Cardiac septum (tissue), 1 donor: ENCODE results near the gene AP1S1. TPM values are rescaled to one million over a fixed set of nuclear protein-coding genes. Genes with fewer than 3 reads are reported as not detected.
"Not testable (repeated sequence)": the region's sequence is repeated elsewhere in the genome, so short reads cannot be mapped to it uniquely, and the experiment has no call there.

Experiments
- DNase-seq: peaks from one replicate; pipeline ENCODE4 v3.0.0-alpha.2; 2020; ENCODE audit warnings: low spot score
- intact Hi-C: fragments of 100-400 bp; cut with DNase I; formaldehyde crosslinking; loops from one replicate; pipeline ENCODE4 v1.14.0; 2022
- total RNA-seq: library from RNA; stranded (reverse); fragmentation: NEBNext Ultra II Directional; extraction: Animal tissue kit (Norgen Biotek cat#: 25700); gene quantifications from one replicate; pipeline ENCODE4 v1.2.1, GENCODE V29; 2021
- donor health status: DM: no; HTN: no; CAD: no.

AP1S1 gene
- total RNA-seq, 1 donor from 2014 or later, result 12.1 TPM

DNA sequence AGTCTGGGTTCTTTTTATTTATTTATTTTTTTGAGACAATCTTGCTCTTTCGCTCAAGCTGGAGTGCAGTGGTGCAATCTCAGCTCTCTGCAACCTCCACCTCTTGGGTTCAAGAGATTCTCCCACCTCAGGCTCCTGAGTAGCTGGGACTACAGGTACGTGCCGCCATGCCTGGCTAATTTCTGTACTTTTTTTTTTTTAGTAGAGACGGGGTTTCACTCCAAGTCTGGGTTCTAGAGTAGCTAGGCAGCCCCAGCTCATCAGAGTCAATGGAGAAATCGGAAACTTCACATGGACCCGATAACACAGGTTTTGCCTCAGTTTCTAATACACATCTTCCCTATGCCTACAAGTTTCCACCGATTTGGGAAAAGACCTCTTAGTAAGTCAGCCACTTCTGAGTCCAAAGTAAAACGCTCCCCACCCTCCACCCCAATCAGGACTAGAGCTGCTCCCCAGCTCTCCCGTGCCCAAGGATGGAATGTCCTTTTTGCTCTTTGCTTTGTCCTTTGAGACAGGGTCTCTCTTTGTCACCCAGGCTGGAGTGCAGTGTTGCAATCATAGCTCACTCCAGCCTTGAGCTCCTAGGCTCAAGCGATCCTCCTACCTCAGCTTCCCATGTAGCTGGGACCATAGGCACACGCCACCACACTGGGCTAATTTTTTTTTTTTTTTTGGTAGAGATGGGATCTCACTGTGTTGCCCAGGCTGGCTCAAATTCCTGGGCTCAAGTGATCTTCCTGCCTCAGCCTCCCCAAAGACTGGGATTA, 31.2 kb upstream of the AP1S1 start:
- DNase-seq, result no peak
- intact Hi-C loops, result no loop called here

DNA sequence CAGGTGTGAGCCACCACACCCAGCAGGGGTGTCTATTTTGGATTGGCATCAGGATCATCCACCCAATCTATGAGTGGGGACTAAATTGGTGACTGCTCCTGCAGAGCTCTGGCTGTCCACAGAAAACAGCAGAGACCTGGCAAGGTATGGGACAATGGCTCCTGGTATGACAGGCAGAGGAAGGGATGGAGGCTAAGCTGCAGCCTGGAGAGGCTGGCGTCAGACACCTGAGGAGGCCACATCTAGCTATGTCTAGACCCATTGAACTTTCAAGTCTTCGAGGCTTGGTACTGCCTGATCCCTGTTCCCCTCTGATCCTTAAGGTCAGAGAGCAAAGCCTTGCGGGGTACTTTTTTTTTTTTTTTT, 30.6 kb upstream of the AP1S1 start:
- intact Hi-C loops, result no loop called here
- no peak for DNase-seq

DNA sequence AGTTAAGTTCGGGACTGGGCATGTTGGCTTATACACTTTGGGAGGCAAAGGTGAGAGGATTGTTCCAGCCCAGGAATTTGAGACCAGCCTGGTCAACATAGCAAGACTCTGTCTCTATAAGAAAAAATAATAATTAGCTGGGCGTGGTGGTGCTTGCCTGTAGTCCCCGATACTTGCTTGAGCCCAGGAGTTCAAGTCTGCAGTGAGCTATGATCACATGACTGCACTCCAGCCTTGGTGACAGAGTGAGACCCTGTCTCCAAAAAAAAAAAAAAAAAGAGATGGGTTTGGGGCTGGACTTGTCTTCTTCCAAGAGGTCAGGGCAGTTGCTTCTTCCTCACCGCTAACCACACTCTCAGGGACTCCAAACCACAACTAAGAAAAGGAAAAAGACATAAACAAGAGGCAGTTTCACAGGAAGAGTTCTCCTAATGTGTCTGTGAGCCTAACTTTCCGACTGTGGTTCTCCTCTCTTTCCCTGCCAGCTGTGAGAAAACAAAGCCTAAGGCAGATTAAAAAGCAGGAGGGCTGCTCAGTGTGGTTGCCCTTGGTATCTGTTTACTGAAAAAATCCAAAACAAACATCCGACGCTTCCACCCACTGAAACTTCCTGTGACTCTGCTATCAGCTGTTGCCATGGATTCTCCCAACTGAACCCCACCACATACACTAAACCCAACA, 29.8 kb upstream of the AP1S1 start:
- intact Hi-C loops, result no loop called here
- no peak for DNase-seq

DNA sequence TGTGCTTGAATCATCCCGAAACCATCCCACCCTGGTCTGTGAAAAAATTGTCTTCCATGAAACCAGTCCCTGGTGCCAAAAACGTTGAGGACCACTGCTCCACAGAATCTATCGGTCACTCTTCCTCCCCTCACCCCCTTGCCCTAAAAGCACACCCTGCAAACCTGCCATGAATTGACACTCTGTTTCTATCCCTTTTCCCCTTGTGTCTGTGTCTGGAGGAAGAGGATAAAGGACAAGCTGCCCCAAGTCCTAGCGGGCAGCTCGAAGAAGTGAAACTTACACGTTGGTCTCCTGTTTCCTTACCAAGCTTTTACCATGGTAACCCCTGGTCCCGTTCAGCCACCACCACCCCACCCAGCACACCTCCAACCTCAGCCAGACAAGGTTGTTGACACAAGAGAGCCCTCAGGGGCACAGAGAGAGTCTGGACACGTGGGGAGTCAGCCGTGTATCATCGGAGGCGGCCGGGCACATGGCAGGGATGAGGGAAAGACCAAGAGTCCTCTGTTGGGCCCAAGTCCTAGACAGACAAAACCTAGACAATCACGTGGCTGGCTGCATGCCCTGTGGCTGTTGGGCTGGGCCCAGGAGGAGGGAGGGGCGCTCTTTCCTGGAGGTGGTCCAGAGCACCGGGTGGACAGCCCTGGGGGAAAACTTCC, 28.2 kb upstream of the AP1S1 start:
- peak; percentile 83 for DNase-seq
- intact Hi-C loops, result no loop called here

DNA sequence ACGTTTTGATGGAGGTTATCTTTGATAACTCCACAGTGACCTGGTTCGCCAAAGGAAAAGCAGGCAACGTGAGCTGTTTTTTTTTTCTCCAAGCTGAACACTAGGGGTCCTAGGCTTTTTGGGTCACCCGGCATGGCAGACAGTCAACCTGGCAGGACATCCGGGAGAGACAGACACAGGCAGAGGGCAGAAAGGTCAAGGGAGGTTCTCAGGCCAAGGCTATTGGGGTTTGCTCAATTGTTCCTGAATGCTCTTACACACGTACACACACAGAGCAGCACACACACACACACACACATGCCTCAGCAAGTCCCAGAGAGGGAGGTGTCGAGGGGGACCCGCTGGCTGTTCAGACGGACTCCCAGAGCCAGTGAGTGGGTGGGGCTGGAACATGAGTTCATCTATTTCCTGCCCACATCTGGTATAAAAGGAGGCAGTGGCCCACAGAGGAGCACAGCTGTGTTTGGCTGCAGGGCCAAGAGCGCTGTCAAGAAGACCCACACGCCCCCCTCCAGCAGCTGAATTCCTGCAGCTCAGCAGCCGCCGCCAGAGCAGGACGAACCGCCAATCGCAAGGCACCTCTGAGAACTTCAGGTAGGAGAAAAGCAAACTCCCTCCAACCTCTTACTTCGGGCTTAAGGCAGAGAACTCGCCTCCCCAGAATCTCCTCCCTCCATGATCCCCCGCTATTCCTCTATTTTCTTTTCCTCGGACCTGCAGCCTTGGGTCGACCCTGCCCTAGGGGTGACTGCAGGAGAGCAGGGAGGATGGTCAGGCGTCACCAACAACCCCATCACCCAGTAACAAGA, 27.4 kb upstream of the AP1S1 start, which contains the start of gene SERPINE1:
SERPINE1 (plus strand) TSS at position 454 of the 809 bp plus-strand sequence. CDS start 1,290 bp downstream, outside the sequence.
- peak; percentile 90 for DNase-seq
- intact Hi-C loops, result no loop called here

DNA sequence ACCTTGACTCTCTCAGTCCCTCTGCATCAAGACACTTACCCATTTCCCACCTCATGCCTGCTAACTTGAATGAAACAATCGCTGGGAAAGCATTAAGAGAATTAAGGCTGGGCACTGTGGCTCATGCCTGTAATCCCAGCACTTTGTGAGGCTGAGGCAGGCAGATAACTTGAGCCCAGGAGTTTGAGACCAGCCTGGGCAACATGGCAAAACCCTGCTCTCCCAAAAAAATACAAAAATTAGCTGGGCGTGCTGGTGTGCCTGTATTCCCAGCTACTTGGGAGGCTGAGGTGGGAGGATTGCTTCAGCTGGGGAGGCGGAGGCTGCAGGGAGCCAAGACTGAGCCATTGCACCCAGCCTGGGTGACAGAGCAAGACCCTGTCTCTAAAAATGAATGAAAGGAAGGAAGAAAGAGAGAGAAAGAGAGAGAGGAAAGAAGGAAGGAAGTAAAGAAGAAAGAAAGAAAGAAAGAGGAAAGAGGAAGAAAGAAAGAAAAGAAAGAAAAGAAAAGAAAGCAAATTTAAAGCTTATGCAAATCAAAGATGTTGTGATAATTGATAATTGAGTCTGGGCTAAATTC, 26.7 kb upstream of the AP1S1 start:
- no peak for DNase-seq
- intact Hi-C loops, result no loop called here

DNA sequence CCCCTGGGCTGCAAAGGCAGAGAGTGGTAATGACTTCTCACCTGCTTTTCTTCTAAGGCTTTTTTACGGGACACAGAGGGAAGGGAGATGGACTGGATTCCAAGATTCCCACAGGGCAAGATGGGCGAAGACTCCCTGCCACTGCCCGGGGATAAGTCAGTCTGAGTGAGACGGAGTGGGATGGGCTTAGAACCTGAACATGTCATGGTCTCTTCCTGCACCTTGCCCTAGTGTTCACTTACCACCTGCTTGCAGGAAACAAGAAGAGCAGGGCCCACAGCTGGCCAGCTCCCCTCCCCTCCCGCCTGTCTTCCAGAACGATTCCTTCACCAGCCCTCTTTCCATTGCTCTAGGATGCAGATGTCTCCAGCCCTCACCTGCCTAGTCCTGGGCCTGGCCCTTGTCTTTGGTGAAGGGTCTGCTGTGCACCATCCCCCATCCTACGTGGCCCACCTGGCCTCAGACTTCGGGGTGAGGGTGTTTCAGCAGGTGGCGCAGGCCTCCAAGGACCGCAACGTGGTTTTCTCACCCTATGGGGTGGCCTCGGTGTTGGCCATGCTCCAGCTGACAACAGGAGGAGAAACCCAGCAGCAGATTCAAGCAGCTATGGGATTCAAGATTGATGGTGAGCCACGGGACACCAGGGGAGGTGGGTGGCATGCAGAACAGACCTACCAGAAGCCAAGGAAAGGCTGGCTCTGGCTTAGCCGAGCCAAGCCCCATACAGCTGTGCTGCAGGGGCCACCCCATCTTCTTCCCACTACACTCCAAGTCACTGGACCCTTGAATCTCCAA, 26.0 kb upstream of the AP1S1 start:
- intact Hi-C loops, result no loop called here
- no peak for DNase-seq

DNA sequence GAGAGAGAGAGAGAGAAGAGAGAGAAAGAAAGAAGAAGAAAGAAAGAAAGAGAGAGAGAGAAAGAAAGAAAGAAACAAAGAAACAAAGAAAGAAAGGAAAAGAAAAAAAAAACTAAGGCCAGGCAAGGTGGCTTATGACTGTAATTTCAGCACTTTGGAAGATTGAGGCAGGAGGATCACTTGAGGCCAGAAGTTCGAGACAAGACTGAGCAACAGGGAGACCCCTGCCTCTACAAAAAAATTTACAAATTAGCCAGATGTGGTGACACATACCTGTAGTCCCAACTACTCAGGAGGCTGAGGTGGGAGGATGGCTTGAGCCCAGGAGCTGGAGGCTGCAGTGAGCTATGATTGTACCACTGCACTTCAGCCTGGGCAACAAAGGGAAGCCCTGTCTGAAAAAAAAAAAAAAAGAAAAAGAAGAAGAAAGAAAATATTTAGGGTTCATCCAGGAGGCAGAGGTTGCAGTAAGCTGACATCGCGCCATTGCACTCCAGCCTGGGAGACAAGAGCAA, 24.6 kb upstream of the AP1S1 start:
- DNase-seq, result no peak
- intact Hi-C loops, result no loop called here

DNA sequence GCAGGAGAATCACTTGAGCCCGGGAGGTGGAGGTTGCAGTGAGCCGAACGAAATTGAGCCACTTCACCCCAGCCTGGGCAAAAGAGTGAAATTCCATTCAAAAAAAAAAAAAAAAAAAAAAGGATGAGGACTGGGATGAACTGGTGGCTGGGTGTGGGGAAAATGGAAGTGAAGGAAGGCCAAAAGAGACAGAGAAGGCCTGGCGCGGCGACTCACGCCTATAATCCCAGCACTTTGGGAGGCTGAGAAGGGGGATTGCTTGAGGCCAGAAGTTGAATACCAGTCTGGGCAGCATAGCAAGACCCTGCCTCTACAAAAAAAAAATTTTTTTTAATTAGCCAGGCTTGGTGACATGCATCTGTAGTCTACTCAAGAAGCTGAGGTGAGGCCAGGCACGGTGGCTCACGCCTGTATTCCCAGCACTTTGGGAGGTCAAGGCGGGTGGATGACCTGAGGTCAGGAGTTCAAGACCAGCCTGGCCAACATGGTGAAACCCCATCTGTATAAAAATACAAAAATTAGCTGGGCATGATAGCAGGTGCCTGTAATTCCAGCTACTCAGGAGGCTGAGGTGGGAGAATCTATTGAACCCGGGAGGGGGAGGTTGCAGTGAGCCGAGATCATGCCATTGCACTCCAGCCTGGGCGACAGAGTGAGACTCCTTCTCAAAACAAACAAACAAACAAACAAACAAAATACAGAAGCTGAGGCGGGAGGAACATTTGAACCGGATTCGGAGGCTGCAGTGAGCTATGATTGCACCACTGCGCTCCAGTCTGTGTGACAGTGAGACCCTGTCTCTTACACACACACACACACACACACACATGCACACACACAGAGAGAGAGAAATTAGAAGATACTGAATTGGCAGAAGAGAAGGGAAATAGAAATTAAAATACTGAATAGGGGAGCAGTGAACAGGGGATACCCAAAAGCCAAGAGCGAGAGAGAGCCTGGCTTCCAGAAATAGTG, 21.4 kb upstream of the AP1S1 start:
- DNase-seq, result not testable (repeated sequence)

DNA sequence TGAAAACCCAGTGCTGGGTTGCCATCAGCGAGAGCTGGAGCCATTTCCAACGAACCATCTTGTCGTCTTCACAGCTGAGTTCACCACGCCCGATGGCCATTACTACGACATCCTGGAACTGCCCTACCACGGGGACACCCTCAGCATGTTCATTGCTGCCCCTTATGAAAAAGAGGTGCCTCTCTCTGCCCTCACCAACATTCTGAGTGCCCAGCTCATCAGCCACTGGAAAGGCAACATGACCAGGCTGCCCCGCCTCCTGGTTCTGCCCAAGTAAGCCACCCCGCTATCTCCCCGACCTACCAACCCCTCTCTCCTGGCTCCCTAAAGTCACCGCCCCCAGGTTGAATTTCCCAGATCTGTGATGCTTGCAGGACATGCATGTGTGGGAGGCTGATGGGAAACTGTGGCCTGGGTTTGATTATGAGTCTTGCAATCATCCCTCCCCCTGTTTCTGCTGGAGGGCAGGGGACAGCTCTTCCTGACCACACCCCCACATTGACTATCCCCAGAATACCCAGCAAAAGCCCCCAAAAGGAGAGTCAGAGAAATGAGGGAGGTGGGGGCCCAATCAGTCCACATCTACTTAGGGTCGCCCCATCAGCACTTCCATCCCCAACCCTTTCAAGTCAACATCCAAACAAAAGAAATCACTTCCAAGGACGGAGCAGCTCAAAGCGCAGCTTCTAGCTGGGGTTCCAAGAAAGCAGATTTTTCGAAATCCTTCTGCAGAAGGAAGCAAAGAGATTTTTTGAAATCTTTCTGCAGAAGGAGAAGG, 20.5 kb upstream of the AP1S1 start:
- no peak for DNase-seq
- intact Hi-C loops, result no loop called here

More for the DNA sequence above, 21.4 kb upstream of the AP1S1 start:
- intact Hi-C loops, result not testable (repeated sequence)

DNA sequence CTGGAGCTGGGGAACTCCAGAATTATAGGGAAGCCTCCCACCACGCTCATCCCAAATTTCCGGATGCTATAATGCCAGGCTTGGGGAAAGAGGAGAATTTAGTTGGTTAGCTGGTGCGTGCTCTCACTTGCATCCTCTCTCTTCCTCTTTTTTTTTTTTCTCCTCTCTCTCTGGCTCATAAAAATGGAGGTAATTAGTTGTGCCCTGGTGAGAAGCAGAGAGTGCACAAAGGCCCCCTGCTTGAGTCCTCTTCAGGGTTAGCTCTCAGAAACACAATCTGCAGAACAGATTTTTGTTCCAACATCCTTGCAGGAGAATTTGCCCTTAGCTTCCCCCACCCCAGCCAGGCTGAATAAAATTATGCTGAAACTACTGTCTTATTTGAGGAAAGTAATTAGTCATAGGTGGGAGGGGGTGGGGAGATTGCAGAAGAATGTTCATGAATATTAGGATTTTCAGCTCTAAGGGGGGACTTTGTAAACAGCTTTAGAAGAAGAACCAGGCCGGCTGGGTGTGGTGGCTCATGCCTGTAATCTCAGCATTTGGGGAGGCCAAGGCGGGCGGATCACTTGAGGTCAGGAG, 19.8 kb upstream of the AP1S1 start:
- intact Hi-C loops, result no loop called here
- no peak for DNase-seq

DNA sequence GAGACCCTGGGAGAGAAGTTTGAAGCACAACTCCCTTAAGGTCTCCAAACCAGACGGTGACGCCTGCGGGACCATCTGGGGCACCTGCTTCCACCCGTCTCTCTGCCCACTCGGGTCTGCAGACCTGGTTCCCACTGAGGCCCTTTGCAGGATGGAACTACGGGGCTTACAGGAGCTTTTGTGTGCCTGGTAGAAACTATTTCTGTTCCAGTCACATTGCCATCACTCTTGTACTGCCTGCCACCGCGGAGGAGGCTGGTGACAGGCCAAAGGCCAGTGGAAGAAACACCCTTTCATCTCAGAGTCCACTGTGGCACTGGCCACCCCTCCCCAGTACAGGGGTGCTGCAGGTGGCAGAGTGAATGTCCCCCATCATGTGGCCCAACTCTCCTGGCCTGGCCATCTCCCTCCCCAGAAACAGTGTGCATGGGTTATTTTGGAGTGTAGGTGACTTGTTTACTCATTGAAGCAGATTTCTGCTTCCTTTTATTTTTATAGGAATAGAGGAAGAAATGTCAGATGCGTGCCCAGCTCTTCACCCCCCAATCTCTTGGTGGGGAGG, 16.5 kb upstream of the AP1S1 start:
- intact Hi-C loops, result loop anchor here (1.0 kb wide), 1 partner anchor 42 kb away; no protein-coding TSS in a partner anchor

DNA sequence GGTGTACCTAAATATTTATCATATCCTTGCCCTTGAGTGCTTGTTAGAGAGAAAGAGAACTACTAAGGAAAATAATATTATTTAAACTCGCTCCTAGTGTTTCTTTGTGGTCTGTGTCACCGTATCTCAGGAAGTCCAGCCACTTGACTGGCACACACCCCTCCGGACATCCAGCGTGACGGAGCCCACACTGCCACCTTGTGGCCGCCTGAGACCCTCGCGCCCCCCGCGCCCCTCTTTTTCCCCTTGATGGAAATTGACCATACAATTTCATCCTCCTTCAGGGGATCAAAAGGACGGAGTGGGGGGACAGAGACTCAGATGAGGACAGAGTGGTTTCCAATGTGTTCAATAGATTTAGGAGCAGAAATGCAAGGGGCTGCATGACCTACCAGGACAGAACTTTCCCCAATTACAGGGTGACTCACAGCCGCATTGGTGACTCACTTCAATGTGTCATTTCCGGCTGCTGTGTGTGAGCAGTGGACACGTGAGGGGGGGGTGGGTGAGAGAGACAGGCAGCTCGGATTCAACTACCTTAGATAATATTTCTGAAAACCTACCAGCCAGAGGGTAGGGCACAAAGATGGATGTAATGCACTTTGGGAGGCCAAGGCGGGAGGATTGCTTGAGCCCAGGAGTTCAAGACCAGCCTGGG, 15.9 kb upstream of the AP1S1 start:
- peak; percentile 86 for DNase-seq
- intact Hi-C loops, result loop anchor here (1.0 kb wide), 1 partner anchor 43 kb away; no protein-coding TSS in a partner anchor

More for the DNA sequence above, 16.5 kb upstream of the AP1S1 start:
- no peak for DNase-seq

DNA sequence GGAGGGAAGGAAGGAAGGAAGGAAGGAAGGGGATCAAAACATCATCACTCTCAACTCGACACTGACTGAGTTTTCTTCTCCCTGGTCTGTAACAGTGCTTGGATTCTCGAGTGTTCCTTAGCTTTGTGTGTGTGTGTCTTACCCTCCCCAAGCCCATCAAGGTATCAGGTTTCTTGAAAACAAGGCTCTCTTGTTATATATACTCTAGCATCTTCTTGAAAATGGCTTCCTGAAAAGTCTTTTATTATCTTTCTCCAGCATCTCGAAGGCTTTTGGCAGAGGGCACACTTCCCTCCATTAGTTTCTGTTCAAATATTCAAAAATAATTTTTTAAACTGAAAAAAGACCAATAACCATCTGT, 14.0 kb upstream of the AP1S1 start:
- intact Hi-C loops, result loop anchor here (5.0 kb wide), 1 partner anchor 52 kb away; no protein-coding TSS in a partner anchor
- DNase-seq, result no peak

DNA sequence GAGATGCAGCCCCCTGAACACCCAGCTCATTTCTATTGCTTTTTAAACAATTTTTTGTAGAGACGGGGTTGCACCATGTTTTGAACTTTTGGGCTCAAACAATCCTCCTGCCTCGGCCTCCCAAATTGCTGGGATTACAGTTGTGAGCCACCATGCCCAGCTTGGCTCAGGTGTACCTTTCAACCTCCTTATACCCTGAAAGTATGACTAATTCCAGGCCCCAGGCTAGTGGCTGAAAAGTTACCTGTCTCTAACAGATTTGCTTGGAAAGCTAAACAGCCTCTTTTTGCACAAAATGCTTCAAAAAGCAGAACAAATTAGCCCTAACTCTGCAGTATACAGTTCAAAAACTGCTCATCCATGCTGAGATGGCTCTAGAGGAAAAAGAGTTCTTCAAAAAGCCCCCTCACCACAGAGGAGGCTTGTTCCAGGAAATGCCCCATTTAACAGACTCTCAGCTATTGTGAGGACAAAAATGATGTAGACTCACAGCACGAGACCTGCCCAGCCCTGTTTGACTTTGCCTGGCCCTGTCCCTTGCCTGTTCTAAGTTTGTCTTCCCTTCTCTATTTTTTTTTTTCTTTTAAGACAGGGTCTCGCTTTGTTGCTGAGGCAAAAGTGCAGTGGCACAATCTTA, 13.4 kb upstream of the AP1S1 start:
- intact Hi-C loops, result loop anchor here (5.0 kb wide), 1 partner anchor 51 kb away; no protein-coding TSS in a partner anchor
- DNase-seq, result no peak
